Body of pancreas (tissue), 4 donors: ENCODE measurements around the gene ZDHHC17. TPM values are rescaled to one million over a fixed set of nuclear protein-coding genes. Genes with fewer than 3 reads are reported as not detected.
"Not testable (repeated sequence)": the region's sequence is repeated elsewhere in the genome, so short reads cannot be mapped to it uniquely, and the experiment has no call there.

Source experiments
- ATAC-seq: fragments of 150-250 bp; one replicate; pipeline ENCODE4 v1.9.1; 2016
- DNase-seq, 4 donors: peaks; one replicate each; pipeline ENCODE4 v3.0.0-alpha.2; 2019
- H3K27ac ChIP-seq, 4 donors: fragments of 200-600 bp; sonication (generic); 1 replicate in 3 of 4; 2 replicates in 1 of 4; pipeline versions ENCODE4 v1.5.1 to v1.6.1; 2016 to 2019; ENCODE audit warnings: mild to moderate bottlenecking in 1 of 4, mixed read lengths in 1 of 4, moderate library complexity in 1 of 4
- H3K27me3 ChIP-seq, 2 donors: fragments of 200-600 bp; sonication (generic); one replicate each; pipeline ENCODE4 v1.6.0; 2016; ENCODE audit warnings: mild to moderate bottlenecking in 1 of 2
- H3K36me3 ChIP-seq, 2 donors: fragments of 200-600 bp; sonication (generic); replicated peaks in 1 of 2; 2 replicates each; pipeline ENCODE4 v1.5.1; 2016; ENCODE audit warnings: low read depth in 2 of 2; ENCODE audit not compliant: insufficient read depth in 1 of 2
- H3K4me1 ChIP-seq: fragments of 200-600 bp; sonication (generic); one replicate; pipeline ENCODE4 v1.6.0; 2016
- H3K4me3 ChIP-seq, 2 donors: fragments of 200-600 bp; sonication (generic); 1 replicate in 1 of 2; 2 replicates in 1 of 2; pipeline ENCODE4 v1.5.1; 2016 to 2019
- H3K9me3 ChIP-seq, 3 donors: fragments of 200-600 bp; sonication (generic); 1 replicate in 2 of 3; 2 replicates in 1 of 3; pipeline ENCODE4 v1.5.1; 2016
- CTCF ChIP-seq, 7 experiments: fragments of 450-650 bp in 4 of 7; fragments of 200-600 bp in 3 of 7; sonication (generic) in 3 of 7; IDR thresholded peaks; one replicate each; pipeline ENCODE4 v1.5.1; 2016 to 2019; ENCODE audit warnings: antibody characterized with exemption in 7 of 7
- POLR2A ChIP-seq, 3 donors: fragments of 450-650 bp; IDR thresholded peaks; one replicate each; pipeline ENCODE4 v1.6.1; 2016; ENCODE audit warnings: antibody characterized with exemption in 3 of 3, mild to moderate bottlenecking in 2 of 3
- WGBS, 2 donors: methylation state at CpG; one replicate each; pipeline ENCODE4 v1.1.5; 2017; 5-methylcytosine and 5-hydroxymethylcytosine counted together
- intact Hi-C: fragments of 100-400 bp; cut with DNase I; formaldehyde crosslinking; loops from one replicate; pipeline ENCODE4 v1.15.1; 2023
- total RNA-seq, 2 donors: library from RNA; depleted of rRNA; stranded (reverse); fragments of >200 nt; gene quantifications; one replicate each; pipeline ENCODE4 v1.1.0, GENCODE V29; 2016

ZDHHC17 gene
- total RNA-seq, 2 donors from 2014 or later: 21.1 to 33.7 TPM

- H3K4me1 ChIP-seq: no peaks in the 10 kb centered on the region
- H3K4me3 ChIP-seq: no peak overlapping the region
- intact Hi-C loops: no loop called here
- 85 to 88% methylated on average over 1 of the region's 1 CpG for WGBS, 2 donors
- no peaks in the 10 kb centered on the region for H3K27me3 ChIP-seq
- H3K27ac ChIP-seq: no peak overlapping the region
- no peak for TF ChIP-seq CTCF (IDR thresholded peaks at IDR 0.05)
- TF ChIP-seq POLR2A (IDR thresholded peaks at IDR 0.05): no peak
- no peak for DNase-seq
- H3K36me3 ChIP-seq: no peaks in the 10 kb centered on the region
- H3K9me3 ChIP-seq: no peaks in the 10 kb centered on the region
- no peak for ATAC-seq
Measured at GRCh38 chr12:76717314-76717713, 46.6 kb upstream of the ZDHHC17 start.

- ATAC-seq (no peak), DNase-seq (no peak)
- WGBS, 2 donors: 74 to 86% methylated on average over 4 to 5 of the region's 5 CpGs
- intact Hi-C loops: no loop called here
- no peaks in the 10 kb centered on the region for H3K4me1 ChIP-seq
- H3K9me3 ChIP-seq: no peaks in the 10 kb centered on the region
- TF ChIP-seq CTCF (IDR thresholded peaks at IDR 0.05): no peak
- no peak for TF ChIP-seq POLR2A (IDR thresholded peaks at IDR 0.05)
- no peaks in the 10 kb centered on the region for H3K36me3 ChIP-seq
- no peaks in the 10 kb centered on the region for H3K27me3 ChIP-seq
- H3K4me3 ChIP-seq: no peak overlapping the region
- H3K27ac ChIP-seq: no peak overlapping the region
Measured at GRCh38 chr12:76719171-76720041, 44.5 kb upstream of the ZDHHC17 start.

DNA sequence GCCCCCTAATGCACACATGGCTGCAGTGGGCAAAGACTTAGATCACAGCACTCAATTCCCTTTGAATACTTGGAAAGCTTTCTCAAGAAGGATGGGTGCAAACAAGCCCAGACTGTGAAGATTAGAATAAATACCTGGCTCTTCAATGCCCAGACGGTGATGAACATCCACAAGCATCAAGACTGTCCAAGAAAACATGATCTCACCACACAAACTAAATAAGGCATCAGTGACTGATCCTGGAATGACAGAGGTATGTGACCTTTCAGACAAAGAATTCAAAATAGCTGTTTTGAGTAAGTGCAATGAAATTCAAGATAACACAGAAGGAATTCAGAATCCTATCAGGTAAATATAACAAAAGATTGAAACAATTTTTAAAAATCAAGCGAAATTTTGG lies 43.8 kb upstream of the ZDHHC17 start:
- 76 to 77% methylated on average over 2 of the region's 2 CpGs for WGBS, 2 donors
- H3K4me1 ChIP-seq: no peaks in the 10 kb centered on the region
- DNase-seq: no peak
- intact Hi-C loops: no loop called here
- H3K9me3 ChIP-seq: no peaks in the 10 kb centered on the region
- no peaks in the 10 kb centered on the region for H3K36me3 ChIP-seq
- no peaks in the 10 kb centered on the region for H3K27me3 ChIP-seq
- ATAC-seq: no peak
- TF ChIP-seq POLR2A (IDR thresholded peaks at IDR 0.05) (no peak), CTCF (IDR thresholded peaks at IDR 0.05) (no peak)
- no peak overlapping the region for H3K4me3 ChIP-seq
- H3K27ac ChIP-seq: no peak overlapping the region

DNA sequence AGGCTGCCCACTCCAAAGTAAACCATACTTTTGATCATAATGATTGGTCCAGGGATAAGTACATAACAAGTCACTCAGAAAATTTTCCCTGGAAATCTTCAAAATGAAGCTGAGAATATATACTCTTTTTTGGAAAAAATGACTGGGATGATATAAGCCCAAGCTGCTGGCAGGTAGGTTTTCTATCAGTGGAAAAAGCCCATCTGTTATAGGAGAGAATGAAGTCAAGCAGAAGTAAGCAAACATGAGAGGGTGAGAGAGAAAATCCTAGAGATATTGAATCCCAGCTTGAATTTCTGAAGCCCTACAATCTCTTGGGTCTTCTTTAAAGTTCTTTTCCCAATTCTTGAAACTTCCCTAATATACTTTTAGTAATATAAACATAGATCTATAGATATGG lies 37.3 kb upstream of the ZDHHC17 start:
- Histone ChIP-seq H3K36me3 (no peaks in the 10 kb centered on the region), H3K4me3 (no peak overlapping the region), H3K27me3 (no peaks in the 10 kb centered on the region), H3K9me3 (no peaks in the 10 kb centered on the region), H3K4me1 (no peaks in the 10 kb centered on the region), H3K27ac (no peak overlapping the region)
- TF ChIP-seq POLR2A (IDR thresholded peaks at IDR 0.05) (no peak), CTCF (IDR thresholded peaks at IDR 0.05) (no peak)
- intact Hi-C loops: no loop called here
- ATAC-seq (no peak), DNase-seq (no peak)

DNA sequence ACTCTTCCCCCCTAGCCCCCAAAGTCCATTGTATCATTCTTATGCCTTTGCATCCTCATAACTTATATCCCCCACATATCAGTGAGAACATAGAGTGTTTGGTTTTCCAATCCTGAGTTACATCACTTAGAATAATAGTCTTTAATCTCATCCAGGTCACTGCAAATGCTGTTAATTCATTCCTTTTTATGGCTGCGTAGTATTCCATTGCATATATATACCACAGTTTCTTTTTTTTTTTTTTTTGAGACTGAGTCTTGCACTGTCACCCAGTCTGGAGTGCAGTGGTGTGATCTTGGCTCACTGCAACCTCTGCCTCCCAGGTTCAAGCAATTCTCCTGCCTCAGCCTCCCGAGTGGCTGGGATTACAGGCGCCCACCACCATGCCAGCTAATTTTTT lies 31.7 kb upstream of the ZDHHC17 start:
- DNase-seq, ATAC-seq, H3K27me3 ChIP-seq, H3K27ac ChIP-seq, H3K36me3 ChIP-seq, intact Hi-C loops, H3K4me3 ChIP-seq, H3K9me3 ChIP-seq, H3K4me1 ChIP-seq: not testable (repeated sequence)
- WGBS, 2 donors: 82 to 96% methylated on average over 3 of the region's 3 CpGs

GRCh38 chr12:76737689-76738088 lies 26.2 kb upstream of the ZDHHC17 start:
- H3K4me3 ChIP-seq, ATAC-seq, H3K4me1 ChIP-seq, H3K9me3 ChIP-seq, H3K36me3 ChIP-seq, H3K27me3 ChIP-seq, DNase-seq, intact Hi-C loops, H3K27ac ChIP-seq: not testable (repeated sequence)
- WGBS, 2 donors: 88 to 91% methylated on average over 2 of the region's 2 CpGs
